ENCODE measurements around the gene DOK1.

Gene DOK1

GRCh38 chr2:74515981-74516633 is 38.4 kb upstream of the DOK1 start:
- no peaks in the 10 kb centered on the region for H3K9me3 Mint-ChIP-seq
- H3K4me1 Mint-ChIP-seq (ENCODE audit: low read depth): peaks cover 33% of the 10 kb centered on the region
- intact Hi-C loops (cut with micrococcal nuclease): no loop called here
- peak overlapping the region; percentile 72 for H3K4me3 Mint-ChIP-seq
- H3K27me3 Mint-ChIP-seq: peaks cover 94% of the 10 kb centered on the region
- no peaks in the 10 kb centered on the region for H3K36me3 Mint-ChIP-seq (ENCODE audit: low read depth)
- H3K27ac Mint-ChIP-seq: no peak overlapping the region

- H3K4me3 Mint-ChIP-seq: peak overlapping the region; percentile 72
- no peak overlapping the region for H3K27ac Mint-ChIP-seq
- H3K4me1 Mint-ChIP-seq (ENCODE audit: low read depth): peaks cover 33% of the 10 kb centered on the region
- intact Hi-C loops (cut with micrococcal nuclease): no loop called here
- H3K36me3 Mint-ChIP-seq (ENCODE audit: low read depth): no peaks in the 10 kb centered on the region
- H3K9me3 Mint-ChIP-seq: no peaks in the 10 kb centered on the region
- H3K27me3 Mint-ChIP-seq: peaks cover 94% of the 10 kb centered on the region
Measured at GRCh38 chr2:74516650-74517049, 37.9 kb upstream of the DOK1 start.

GRCh38 chr2:74522516-74522915 is 32.0 kb upstream of the DOK1 start:
- Mint-ChIP-seq H3K36me3 (ENCODE audit: low read depth) (peaks cover 16% of the 10 kb centered on the region), H3K27ac (no peak overlapping the region), H3K4me1 (ENCODE audit: low read depth) (peaks cover 21% of the 10 kb centered on the region), H3K9me3 (no peaks in the 10 kb centered on the region), H3K4me3 (no peak overlapping the region), H3K27me3 (peaks cover 49% of the 10 kb centered on the region)
- intact Hi-C loops (cut with micrococcal nuclease): no loop called here

GRCh38 chr2:74524005-74524404 is 30.5 kb upstream of the DOK1 start:
- Mint-ChIP-seq H3K36me3 (ENCODE audit: low read depth) (peaks cover 31% of the 10 kb centered on the region), H3K27me3 (peaks cover 34% of the 10 kb centered on the region), H3K4me3 (no peak overlapping the region), H3K27ac (no peak overlapping the region), H3K9me3 (no peaks in the 10 kb centered on the region), H3K4me1 (ENCODE audit: low read depth) (peaks cover 30% of the 10 kb centered on the region)
- intact Hi-C loops (cut with micrococcal nuclease): no loop called here

- peaks cover 36% of the 10 kb centered on the region for H3K36me3 Mint-ChIP-seq (ENCODE audit: low read depth)
- intact Hi-C loops (cut with micrococcal nuclease): no loop called here
- H3K27ac Mint-ChIP-seq: no peak overlapping the region
- H3K4me1 Mint-ChIP-seq (ENCODE audit: low read depth): peaks cover 30% of the 10 kb centered on the region
- H3K4me3 Mint-ChIP-seq: no peak overlapping the region
- peaks cover 23% of the 10 kb centered on the region for H3K27me3 Mint-ChIP-seq
- H3K9me3 Mint-ChIP-seq: no peaks in the 10 kb centered on the region
Measured at GRCh38 chr2:74524955-74525716, 29.4 kb upstream of the DOK1 start.

- Mint-ChIP-seq H3K36me3 (ENCODE audit: low read depth) (peaks cover 40% of the 10 kb centered on the region), H3K4me1 (ENCODE audit: low read depth) (peaks cover 34% of the 10 kb centered on the region), H3K27me3 (peaks cover 16% of the 10 kb centered on the region), H3K4me3 (no peak within 1 kb of the TSS), H3K27ac (peak within 1 kb of the TSS; percentile 97), H3K9me3 (no peaks in the 10 kb centered on the region)
- intact Hi-C loops (cut with micrococcal nuclease): no loop called here
Measured at GRCh38 chr2:74525717-74526648, 28.5 kb upstream of the DOK1 start, which contains the start of gene DQX1. Gene DQX1, minus strand, starts transcription at chr2:74526231. Its CDS starts 502 bp downstream, at chr2:74525729.

GRCh38 chr2:74526649-74527230 is 27.8 kb upstream of the DOK1 start:
- Mint-ChIP-seq H3K27ac (peak overlapping the region; percentile 97), H3K4me1 (ENCODE audit: low read depth) (peaks cover 42% of the 10 kb centered on the region), H3K36me3 (ENCODE audit: low read depth) (peaks cover 46% of the 10 kb centered on the region), H3K9me3 (no peaks in the 10 kb centered on the region), H3K4me3 (no peak overlapping the region), H3K27me3 (peaks cover 8% of the 10 kb centered on the region)
- intact Hi-C loops (cut with micrococcal nuclease): no loop called here

GRCh38 chr2:74527741-74528140 is 26.8 kb upstream of the DOK1 start:
- intact Hi-C loops (cut with micrococcal nuclease): loop anchor here (2.0 kb wide), 1 partner anchor 73 kb away; the partner anchor contains the start of gene INO80B
- Mint-ChIP-seq H3K27ac (peak overlapping the region; percentile 97), H3K36me3 (ENCODE audit: low read depth) (peaks cover 56% of the 10 kb centered on the region), H3K4me1 (ENCODE audit: low read depth) (peaks cover 48% of the 10 kb centered on the region), H3K27me3 (peaks cover 2% of the 10 kb centered on the region), H3K9me3 (no peaks in the 10 kb centered on the region), H3K4me3 (no peak overlapping the region)

- Mint-ChIP-seq H3K9me3 (no peaks in the 10 kb centered on the region), H3K36me3 (ENCODE audit: low read depth) (peaks cover 67% of the 10 kb centered on the region), H3K27me3 (no peaks in the 10 kb centered on the region), H3K27ac (peak overlapping the region; percentile 97), H3K4me1 (ENCODE audit: low read depth) (peaks cover 48% of the 10 kb centered on the region), H3K4me3 (peak overlapping the region; percentile 99)
- intact Hi-C loops (cut with micrococcal nuclease): loop anchor here (1.0 to 2.0 kb wide), 3 partner anchors 21 to 74 kb away; partner anchors contain the start of genes INO80B, PCGF1 and TTC31
Measured at GRCh38 chr2:74528600-74529356, 25.7 kb upstream of the DOK1 start.

- Mint-ChIP-seq H3K4me1 (ENCODE audit: low read depth) (peaks cover 48% of the 10 kb centered on the region), H3K4me3 (peak within 1 kb of the TSS; percentile 99), H3K27ac (peak within 1 kb of the TSS; percentile 97), H3K36me3 (ENCODE audit: low read depth) (peaks cover 75% of the 10 kb centered on the region), H3K27me3 (no peaks in the 10 kb centered on the region), H3K9me3 (no peaks in the 10 kb centered on the region)
- intact Hi-C loops (cut with micrococcal nuclease): loop anchor here (1.0 to 5.0 kb wide), 6 partner anchors 22 to 277 kb away; partner anchors contain the start of genes INO80B, LBX2, PCGF1 and TTC31
Measured at GRCh38 chr2:74529357-74530238, 24.9 kb upstream of the DOK1 start, which contains the start of the genes AUP1 and HTRA2. Gene AUP1, minus strand, starts transcription at chr2:74529706. Its CDS starts 77 bp downstream, at chr2:74529629. Gene HTRA2, plus strand, starts transcription at chr2:74529933. Its CDS starts 74 bp downstream, at chr2:74530007.

- peaks cover 48% of the 10 kb centered on the region for H3K4me1 Mint-ChIP-seq (ENCODE audit: low read depth)
- intact Hi-C loops (cut with micrococcal nuclease): loop anchor here (5.0 kb wide), 3 partner anchors 33 to 278 kb away; partner anchors contain the start of gene LBX2
- H3K27me3 Mint-ChIP-seq: no peaks in the 10 kb centered on the region
- peaks cover 81% of the 10 kb centered on the region for H3K36me3 Mint-ChIP-seq (ENCODE audit: low read depth)
- H3K9me3 Mint-ChIP-seq: no peaks in the 10 kb centered on the region
- H3K27ac Mint-ChIP-seq: peak overlapping the region; percentile 97
- peak overlapping the region; percentile 99 for H3K4me3 Mint-ChIP-seq
Measured at GRCh38 chr2:74530239-74531187, 24.0 kb upstream of the DOK1 start.
